Measurements from ENCODE around the gene DAO.

DAO gene

GRCh38 chr12:108921946-108922345, 42.1 kb downstream of the DAO start:
- no peak for DNase-seq (ENCODE audit: low spot score)

- no peak for DNase-seq (ENCODE audit: low spot score)
Observed at GRCh38 chr12:108922918-108923317, 43.0 kb downstream of the DAO start.

GRCh38 chr12:108928695-108929094, 48.8 kb downstream of the DAO start:
- no peak for DNase-seq (ENCODE audit: low spot score)

- no peak for DNase-seq (ENCODE audit: low spot score)
Observed at GRCh38 chr12:108930155-108930554, 50.3 kb downstream of the DAO start.

- DNase-seq (ENCODE audit: low spot score), result no peak
Observed at GRCh38 chr12:108930756-108931155, 50.9 kb downstream of the DAO start.

- no peak for DNase-seq (ENCODE audit: low spot score)
Observed at GRCh38 chr12:108933949-108934348, 54.1 kb downstream of the DAO start.

GRCh38 chr12:108935159-108935763, 55.4 kb downstream of the DAO start:
- DNase-seq (ENCODE audit: low spot score), result no peak

GRCh38 chr12:108938247-108938924, 58.5 kb downstream of the DAO start:
- DNase-seq (ENCODE audit: low spot score), result no peak

GRCh38 chr12:108939594-108939993, 59.7 kb downstream of the DAO start:
- no peak for DNase-seq (ENCODE audit: low spot score)

GRCh38 chr12:108940138-108940537, 60.2 kb downstream of the DAO start:
- DNase-seq (ENCODE audit: low spot score), result no peak

- DNase-seq (ENCODE audit: low spot score), result no peak
Observed at GRCh38 chr12:108947097-108947496, 67.2 kb downstream of the DAO start.

- DNase-seq (ENCODE audit: low spot score), result no peak
Observed at GRCh38 chr12:108948367-108948766, 68.5 kb downstream of the DAO start.

GRCh38 chr12:108949976-108950375, 70.1 kb downstream of the DAO start:
- no peak for DNase-seq (ENCODE audit: low spot score)
